Stimulated activated CD8-positive, alpha-beta memory T cell treated with anti-CD3 and anti-CD28 coated beads, Interleukin-7, amount 100 ng/mL, for 1 hour (primary cell): ENCODE results near the gene EML3.
"Not testable (repeated sequence)": the region's sequence is repeated elsewhere in the genome, so short reads cannot be mapped to it uniquely, and the experiment has no call there.

ENCODE experiments used
- DNase-seq, 2 donors: peaks; one replicate each; pipeline ENCODE4 v3.0.0-alpha.2; 2020; ENCODE audit warnings: low read depth in 2 of 2

EML3 gene

GRCh38 chr11:62612366-62613290 lies at the start of gene EML3, which contains the start of gene ROM1:
Gene EML3, minus strand, starts transcription at chr11:62612775. Its CDS starts 318 bp downstream, at chr11:62612457.
Gene ROM1, plus strand, starts transcription at chr11:62613257. Its CDS starts 25 bp downstream, at chr11:62613282.
- DNase-seq, result peak; percentile 72 to 79

GRCh38 chr11:62656796-62657429 lies 44.3 kb upstream of the EML3 start:
- DNase-seq, result no peak

- DNase-seq, result no peak
Measured at GRCh38 chr11:62654297-62654696, 41.7 kb upstream of the EML3 start.

- no peak for DNase-seq
Measured at GRCh38 chr11:62652161-62653006, 39.8 kb upstream of the EML3 start.

GRCh38 chr11:62650283-62650682 lies 37.7 kb upstream of the EML3 start:
- DNase-seq, result not testable (repeated sequence)

GRCh38 chr11:62649486-62649885 lies 36.9 kb upstream of the EML3 start:
- DNase-seq, result no peak

GRCh38 chr11:62648967-62649364 lies 36.4 kb upstream of the EML3 start:
- DNase-seq, result no peak

- no peak for DNase-seq
Measured at GRCh38 chr11:62648185-62648966, 35.8 kb upstream of the EML3 start.

GRCh38 chr11:62647609-62648005 lies 35.0 kb upstream of the EML3 start:
- DNase-seq, result no peak

- DNase-seq, result no peak
Measured at GRCh38 chr11:62646825-62647608, 34.4 kb upstream of the EML3 start.

GRCh38 chr11:62645946-62646824 lies 33.6 kb upstream of the EML3 start, which contains the start of gene GANAB:
Gene GANAB, minus strand, starts transcription at chr11:62646613. Its CDS starts 14 bp downstream, at chr11:62646599.
- peak; percentile 98 for DNase-seq

GRCh38 chr11:62645671-62645945 lies 33.0 kb upstream of the EML3 start:
- no peak for DNase-seq

GRCh38 chr11:62644220-62644619 lies 31.6 kb upstream of the EML3 start:
- DNase-seq, result no peak

- no peak for DNase-seq
Measured at GRCh38 chr11:62632492-62632891, 19.9 kb upstream of the EML3 start.

- no peak for DNase-seq
Measured at GRCh38 chr11:62627713-62628112, 15.1 kb upstream of the EML3 start.

GRCh38 chr11:62622476-62623089 lies 10.0 kb upstream of the EML3 start:
- DNase-seq, result no peak

GRCh38 chr11:62621567-62622470 lies 9.2 kb upstream of the EML3 start, which contains the start of gene B3GAT3:
Gene B3GAT3, minus strand, starts transcription at chr11:62621986. Its CDS starts 39 bp downstream, at chr11:62621947.
- peak; percentile 89 to 95 for DNase-seq

- DNase-seq, result no peak
Measured at GRCh38 chr11:62621027-62621566, 8.5 kb upstream of the EML3 start.
